K562 (cell line): ENCODE data around the gene SLC1A1. TPM values are rescaled to one million over a fixed set of nuclear protein-coding genes. Genes with fewer than 3 reads are reported as not detected.

Experiments
- HIVEP1 ChIP-seq: fragments of 250-450 bp; sonication (Bioruptor Pico); IDR thresholded peaks from 2 replicates; pipeline ENCODE4 v1.4.0; 2020; ENCODE audit warnings: mild to moderate bottlenecking
- LARP7 ChIP-seq: fragments of 450-650 bp; IDR thresholded peaks from 2 replicates; pipeline ENCODE4 v1.6.1; 2016
- TEAD4 ChIP-seq, 2 experiments: sonication (generic) in 1 of 2; formaldehyde crosslinking in 1 of 2; IDR thresholded peaks; 2 replicates each; pipeline versions ENCODE4 v1.6.1 to v1.8.0; 2012 to 2022; ENCODE audit warnings: borderline replicate concordance in 1 of 2, inconsistent platforms in 1 of 2, low read length in 1 of 2, mild to moderate bottlenecking in 1 of 2, missing genetic modification reagents in 1 of 2
- ZFP30 ChIP-seq: fragments of 250-450 bp; sonication (Bioruptor Pico); IDR thresholded peaks from 2 replicates; pipeline ENCODE4 v1.8.0; 2022; ENCODE audit warnings: moderate library complexity, mild to moderate bottlenecking, inconsistent platforms, borderline replicate concordance
- ZSCAN29 ChIP-seq: fragments of 450-650 bp; IDR thresholded peaks from 2 replicates; pipeline ENCODE4 v1.6.1; 2017
- polyA plus RNA-seq, 8 experiments: library from polyadenylated mRNA; depleted of rRNA in 4 of 8; stranded (reverse) in 5 of 8; unstranded in 3 of 8; fragments of >200 nt; fragmentation: Nextera tagmentation in 2 of 8; fragmentation: Illumina TruSeq in 1 of 8; extraction: Ambion mirVana in 2 of 8; extraction: Trizol in 1 of 8; gene quantifications; 2 replicates each; pipeline versions ENCODE4 v1.2.1 to v1.2.3, GENCODE V29; 2011 to 2014; ENCODE audit warnings: inconsistent platforms in 1 of 8, missing spikeins in 1 of 8
- total RNA-seq, 7 experiments: library from RNA; depleted of rRNA in 6 of 7; stranded (reverse); fragments of >200 nt in 6 of 7; fragmentation: Illumina TruSeq in 2 of 7; extraction: Trizol in 2 of 7; gene quantifications; 2 replicates each; pipeline versions ENCODE4 v1.2.1 to v1.2.3, GENCODE V29; 2011 to 2021; ENCODE audit warnings: low replicate concordance in 1 of 7
- TF ChIP-seq, protein P1 (sequence below): fragments of 450-650 bp; IDR thresholded peaks from 2 replicates; pipeline ENCODE4 v1.7.1; 2018; ENCODE audit warnings: mild to moderate bottlenecking, low read depth; ENCODE audit not compliant: partially characterized antibody
- TF ChIP-seq, protein P2 (sequence below): sonication (generic); formaldehyde crosslinking; IDR thresholded peaks from 2 replicates; pipeline ENCODE4 v1.8.0; 2023; ENCODE audit warnings: mild to moderate bottlenecking, missing genetic modification reagents

SLC1A1 gene
- total and polyA plus RNA-seq, 9 of the 15 experiments (the other 6 are each of a cell fraction or from before 2014, with no cell fraction given), result 0.11 to 0.16 TPM; not detected in 7

DNA sequence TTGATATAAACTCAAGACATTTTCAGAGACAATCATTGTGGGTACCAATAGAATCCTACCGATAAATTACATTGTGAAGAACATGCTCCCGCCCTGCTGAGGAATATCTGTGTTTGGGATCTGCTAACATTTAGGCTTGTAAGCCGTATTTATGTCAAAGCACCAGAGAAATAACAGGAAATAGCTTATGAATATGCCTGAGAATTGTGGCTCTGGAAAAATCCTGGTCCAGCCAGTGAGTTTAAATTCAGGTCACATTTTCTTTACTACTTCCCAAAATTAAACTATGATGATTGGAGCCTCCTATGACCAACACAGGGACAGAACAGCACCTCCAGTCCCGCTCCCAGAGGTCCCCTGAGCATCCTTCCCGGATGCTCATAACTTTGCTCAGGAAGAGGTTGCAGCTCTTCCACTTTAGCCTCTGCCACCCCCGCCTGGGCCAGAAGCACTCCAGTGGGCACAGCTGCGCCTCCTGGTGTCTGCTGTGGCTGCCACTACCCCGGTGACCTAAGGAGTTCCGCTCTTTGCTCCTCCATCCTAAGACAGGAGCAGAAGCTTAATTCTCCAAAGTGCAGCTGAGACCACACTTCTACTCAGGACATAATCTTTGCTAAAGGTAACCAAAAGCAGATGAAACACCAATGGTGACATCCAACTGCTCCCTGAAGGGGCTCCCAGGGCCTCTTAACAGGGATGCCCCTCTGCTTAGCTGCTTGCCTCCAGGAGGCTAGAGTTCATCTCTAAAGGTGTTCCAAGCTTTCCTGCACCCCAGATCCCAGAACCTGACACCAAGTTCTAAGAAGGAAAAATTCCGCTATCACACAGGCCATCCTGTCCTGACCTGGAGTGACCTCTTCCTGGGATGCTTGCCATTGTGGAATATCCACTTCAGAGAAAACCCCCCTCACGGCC lies 58.8 kb downstream of the SLC1A1 start (continued):
- TF ChIP-seq HIVEP1 (no peak), TEAD4 (IDR thresholded peaks at IDR 0.05; ENCODE audit: low read length) (no peak), TEAD4 (CRISPR knock-in tag; IDR thresholded peaks at IDR 0.05; ENCODE audit: borderline replicate concordance) (no peak), LARP7 (no peak), ZSCAN29 (no peak), ZFP30 (CRISPR knock-in tag) (no peak)
- TF ChIP-seq, protein P1, sequence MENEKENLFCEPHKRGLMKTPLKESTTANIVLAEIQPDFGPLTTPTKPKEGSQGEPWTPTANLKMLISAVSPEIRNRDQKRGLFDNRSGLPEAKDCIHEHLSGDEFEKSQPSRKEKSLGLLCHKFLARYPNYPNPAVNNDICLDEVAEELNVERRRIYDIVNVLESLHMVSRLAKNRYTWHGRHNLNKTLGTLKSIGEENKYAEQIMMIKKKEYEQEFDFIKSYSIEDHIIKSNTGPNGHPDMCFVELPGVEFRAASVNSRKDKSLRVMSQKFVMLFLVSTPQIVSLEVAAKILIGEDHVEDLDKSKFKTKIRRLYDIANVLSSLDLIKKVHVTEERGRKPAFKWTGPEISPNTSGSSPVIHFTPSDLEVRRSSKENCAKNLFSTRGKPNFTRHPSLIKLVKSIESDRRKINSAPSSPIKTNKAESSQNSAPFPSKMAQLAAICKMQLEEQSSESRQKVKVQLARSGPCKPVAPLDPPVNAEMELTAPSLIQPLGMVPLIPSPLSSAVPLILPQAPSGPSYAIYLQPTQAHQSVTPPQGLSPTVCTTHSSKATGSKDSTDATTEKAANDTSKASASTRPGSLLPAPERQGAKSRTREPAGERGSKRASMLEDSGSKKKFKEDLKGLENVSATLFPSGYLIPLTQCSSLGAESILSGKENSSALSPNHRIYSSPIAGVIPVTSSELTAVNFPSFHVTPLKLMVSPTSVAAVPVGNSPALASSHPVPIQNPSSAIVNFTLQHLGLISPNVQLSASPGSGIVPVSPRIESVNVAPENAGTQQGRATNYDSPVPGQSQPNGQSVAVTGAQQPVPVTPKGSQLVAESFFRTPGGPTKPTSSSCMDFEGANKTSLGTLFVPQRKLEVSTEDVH, result no peak
- TF ChIP-seq, protein P2, sequence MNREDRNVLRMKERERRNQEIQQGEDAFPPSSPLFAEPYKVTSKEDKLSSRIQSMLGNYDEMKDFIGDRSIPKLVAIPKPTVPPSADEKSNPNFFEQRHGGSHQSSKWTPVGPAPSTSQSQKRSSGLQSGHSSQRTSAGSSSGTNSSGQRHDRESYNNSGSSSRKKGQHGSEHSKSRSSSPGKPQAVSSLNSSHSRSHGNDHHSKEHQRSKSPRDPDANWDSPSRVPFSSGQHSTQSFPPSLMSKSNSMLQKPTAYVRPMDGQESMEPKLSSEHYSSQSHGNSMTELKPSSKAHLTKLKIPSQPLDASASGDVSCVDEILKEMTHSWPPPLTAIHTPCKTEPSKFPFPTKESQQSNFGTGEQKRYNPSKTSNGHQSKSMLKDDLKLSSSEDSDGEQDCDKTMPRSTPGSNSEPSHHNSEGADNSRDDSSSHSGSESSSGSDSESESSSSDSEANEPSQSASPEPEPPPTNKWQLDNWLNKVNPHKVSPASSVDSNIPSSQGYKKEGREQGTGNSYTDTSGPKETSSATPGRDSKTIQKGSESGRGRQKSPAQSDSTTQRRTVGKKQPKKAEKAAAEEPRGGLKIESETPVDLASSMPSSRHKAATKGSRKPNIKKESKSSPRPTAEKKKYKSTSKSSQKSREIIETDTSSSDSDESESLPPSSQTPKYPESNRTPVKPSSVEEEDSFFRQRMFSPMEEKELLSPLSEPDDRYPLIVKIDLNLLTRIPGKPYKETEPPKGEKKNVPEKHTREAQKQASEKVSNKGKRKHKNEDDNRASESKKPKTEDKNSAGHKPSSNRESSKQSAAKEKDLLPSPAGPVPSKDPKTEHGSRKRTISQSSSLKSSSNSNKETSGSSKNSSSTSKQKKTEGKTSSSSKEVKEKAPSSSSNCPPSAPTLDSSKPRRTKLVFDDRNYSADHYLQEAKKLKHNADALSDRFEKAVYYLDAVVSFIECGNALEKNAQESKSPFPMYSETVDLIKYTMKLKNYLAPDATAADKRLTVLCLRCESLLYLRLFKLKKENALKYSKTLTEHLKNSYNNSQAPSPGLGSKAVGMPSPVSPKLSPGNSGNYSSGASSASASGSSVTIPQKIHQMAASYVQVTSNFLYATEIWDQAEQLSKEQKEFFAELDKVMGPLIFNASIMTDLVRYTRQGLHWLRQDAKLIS (CRISPR knock-in tag), result no peak
